Astrocyte of the cerebellum (primary cell): ENCODE results near the gene PGA5.

Experiments
- DNase-seq: peaks from one replicate; pipeline ENCODE4 v3.0.0-alpha.2; 2011; ENCODE audit warnings: low read depth
- H3K4me3 ChIP-seq: 2 replicates; pipeline ENCODE4 v1.5.1; 2011; ENCODE audit warnings: mild to moderate bottlenecking, low read depth, low read length, moderate library complexity
- in situ Hi-C: cut with HindIII; loops from 2 replicates; pipeline ENCODE4 v1.10.0; 2017; ENCODE audit warnings: low sequenced_read_pairs
- TF ChIP-seq, protein P1 (sequence below): IDR thresholded peaks from 2 replicates; pipeline ENCODE4 v1.5.1; 2012; ENCODE audit warnings: low read length, low read depth, moderate library complexity, mild to moderate bottlenecking; ENCODE audit errors: missing control alignments

PGA5 gene

DNA sequence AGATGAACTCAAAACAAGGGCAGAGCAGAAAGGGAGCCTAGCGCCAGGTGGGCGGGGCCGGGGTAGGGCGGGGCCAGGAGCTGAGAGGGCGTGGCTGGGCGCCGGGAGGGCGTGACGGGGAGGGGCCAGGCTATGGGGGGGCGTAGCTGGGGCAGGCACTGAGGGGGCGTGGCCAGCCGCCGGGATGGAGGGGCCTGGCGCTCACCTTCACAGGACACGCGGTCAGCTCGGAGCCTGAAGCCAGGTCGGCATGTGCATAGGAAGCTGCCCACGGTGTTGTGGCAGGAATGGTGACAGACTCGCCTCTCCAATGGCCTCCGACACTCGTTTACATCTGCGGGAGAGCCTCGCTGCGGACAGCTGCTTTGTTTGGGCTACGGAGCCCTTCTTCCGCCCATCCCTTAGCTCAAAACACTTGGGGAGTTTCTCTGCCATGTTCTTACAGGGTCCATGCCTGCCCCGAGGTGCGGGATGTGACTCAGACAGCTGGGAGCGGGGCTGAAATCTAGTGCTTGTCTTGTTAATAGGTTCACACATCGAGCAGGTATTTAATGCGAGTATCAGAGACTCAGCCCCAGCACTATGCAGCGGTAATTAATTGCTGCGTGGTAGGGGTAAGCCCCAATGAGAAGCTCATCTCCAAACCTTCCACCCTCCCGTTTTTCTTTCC is 40.7 kb downstream of the PGA5 start:
- H3K4me3 ChIP-seq, result no peak overlapping the region
- DNase-seq, result no peak
- in situ Hi-C loops, result no loop called here
- TF ChIP-seq, protein P1, sequence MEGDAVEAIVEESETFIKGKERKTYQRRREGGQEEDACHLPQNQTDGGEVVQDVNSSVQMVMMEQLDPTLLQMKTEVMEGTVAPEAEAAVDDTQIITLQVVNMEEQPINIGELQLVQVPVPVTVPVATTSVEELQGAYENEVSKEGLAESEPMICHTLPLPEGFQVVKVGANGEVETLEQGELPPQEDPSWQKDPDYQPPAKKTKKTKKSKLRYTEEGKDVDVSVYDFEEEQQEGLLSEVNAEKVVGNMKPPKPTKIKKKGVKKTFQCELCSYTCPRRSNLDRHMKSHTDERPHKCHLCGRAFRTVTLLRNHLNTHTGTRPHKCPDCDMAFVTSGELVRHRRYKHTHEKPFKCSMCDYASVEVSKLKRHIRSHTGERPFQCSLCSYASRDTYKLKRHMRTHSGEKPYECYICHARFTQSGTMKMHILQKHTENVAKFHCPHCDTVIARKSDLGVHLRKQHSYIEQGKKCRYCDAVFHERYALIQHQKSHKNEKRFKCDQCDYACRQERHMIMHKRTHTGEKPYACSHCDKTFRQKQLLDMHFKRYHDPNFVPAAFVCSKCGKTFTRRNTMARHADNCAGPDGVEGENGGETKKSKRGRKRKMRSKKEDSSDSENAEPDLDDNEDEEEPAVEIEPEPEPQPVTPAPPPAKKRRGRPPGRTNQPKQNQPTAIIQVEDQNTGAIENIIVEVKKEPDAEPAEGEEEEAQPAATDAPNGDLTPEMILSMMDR, result no peak

DNA sequence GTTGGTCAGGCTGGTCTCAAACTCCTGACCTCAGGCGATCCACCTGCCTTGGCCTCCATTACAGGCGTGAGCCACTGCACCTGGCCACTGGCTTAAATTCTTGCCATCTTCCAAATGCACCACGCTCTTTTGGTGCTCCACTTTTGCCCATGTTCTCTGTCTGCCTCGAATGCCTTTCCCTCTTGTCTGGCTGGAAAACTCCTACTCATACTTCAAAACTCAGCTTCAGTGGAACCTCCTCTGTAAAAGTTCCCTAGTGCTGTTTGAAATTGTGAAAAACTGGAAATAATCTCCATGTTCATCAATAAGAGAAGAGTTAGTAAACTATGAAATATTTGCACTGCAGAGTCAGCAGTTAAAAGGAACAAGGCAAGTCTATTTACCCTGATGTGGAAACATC is 42.6 kb downstream of the PGA5 start:
- H3K4me3 ChIP-seq, result no peak overlapping the region
- TF ChIP-seq, protein P1, result no peak
- no peak for DNase-seq
- in situ Hi-C loops, result no loop called here

DNA sequence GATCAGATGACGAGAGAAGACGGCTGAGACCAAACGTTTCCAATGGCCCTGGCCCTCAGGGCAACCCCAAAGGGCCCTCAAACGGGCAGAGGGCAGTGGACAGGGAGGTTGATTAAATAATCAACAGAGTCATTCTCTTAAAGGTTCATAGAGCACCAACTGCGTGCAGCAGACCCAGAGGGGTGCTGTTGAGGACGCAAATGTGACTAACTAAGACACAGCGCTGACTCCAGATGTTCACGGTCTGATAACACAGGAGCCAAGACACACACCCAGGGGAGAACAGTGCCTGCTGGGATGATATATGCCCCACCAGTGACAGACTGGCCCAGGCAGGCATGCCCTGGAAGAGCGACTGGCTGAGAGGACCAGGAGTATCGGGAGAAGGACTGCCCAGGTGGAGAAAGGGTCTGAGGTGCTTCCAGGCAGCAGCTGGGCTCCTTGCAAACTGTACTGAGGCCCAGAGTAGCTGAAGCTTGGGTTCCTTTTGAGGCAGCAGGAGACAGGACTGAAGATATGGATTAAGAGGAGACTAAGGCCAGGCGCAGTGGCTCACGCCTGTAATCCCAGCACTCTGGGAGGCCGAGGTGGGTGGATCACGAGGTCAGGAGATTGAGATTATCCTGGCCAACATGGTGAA is 46.5 kb downstream of the PGA5 start:
- H3K4me3 ChIP-seq, result no peak overlapping the region
- in situ Hi-C loops, result no loop called here
- DNase-seq, result no peak
- TF ChIP-seq, protein P1, result no peak

DNA sequence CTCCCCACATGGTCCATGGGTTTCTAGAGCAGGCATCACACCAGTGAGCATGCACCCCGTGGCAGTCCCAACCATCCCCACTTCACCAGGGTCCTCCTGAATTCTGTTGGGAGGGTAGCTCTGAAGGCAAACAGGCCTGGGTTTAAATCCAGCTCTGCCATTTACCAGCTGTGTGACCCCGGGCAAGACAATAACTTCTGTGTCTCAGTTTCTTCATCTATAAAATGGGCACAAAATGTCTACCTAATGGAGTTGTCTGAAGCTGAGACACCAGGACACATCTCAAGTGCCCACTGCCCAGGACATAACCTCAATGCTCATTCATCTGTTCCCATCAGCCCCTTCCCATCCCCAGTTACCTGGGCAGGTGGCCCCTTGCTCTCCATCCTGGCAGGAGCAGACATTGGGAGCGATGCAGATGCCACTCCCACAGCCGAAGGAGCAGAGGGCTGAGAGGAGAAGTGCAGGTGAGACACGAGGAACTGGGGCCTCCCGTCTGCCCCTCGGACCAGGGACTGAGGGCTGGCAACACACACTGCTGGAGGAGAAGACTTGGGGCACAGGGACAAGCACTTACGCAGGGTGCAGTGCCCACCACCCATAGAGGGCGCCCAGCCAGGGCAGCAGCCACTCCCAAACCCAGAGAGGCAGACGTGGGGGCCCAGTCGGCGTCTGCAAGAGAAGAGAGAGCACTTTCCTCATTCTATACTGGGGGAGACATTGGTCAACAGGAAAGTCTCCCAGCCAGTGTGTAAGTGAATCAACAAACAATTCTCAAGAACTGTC is 50.1 kb downstream of the PGA5 start:
- H3K4me3 ChIP-seq, result no peak overlapping the region
- in situ Hi-C loops, result no loop called here
- DNase-seq, result no peak
- TF ChIP-seq, protein P1, result peak; percentile 15

DNA sequence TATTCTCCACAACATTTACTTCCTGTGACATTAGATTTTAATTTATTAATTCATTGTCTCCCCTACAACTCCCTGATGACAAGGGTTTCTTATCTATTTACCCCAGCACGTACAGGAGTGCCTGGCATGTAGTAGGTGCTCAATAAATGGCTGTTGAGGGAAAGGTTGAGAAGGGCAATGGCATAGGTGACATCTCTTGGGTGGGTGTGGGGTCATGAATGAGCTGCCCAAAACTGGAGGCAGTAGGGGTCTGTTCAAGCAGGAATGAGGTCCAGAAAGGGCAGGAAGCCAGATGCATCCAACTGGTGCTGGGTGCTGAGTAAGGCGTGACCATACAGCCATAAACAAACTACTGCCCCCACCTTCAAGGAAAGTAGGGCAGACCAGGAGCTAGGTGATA is 51.4 kb downstream of the PGA5 start:
- DNase-seq, result no peak
- TF ChIP-seq, protein P1, result no peak
- no peak overlapping the region for H3K4me3 ChIP-seq
- in situ Hi-C loops, result no loop called here

DNA sequence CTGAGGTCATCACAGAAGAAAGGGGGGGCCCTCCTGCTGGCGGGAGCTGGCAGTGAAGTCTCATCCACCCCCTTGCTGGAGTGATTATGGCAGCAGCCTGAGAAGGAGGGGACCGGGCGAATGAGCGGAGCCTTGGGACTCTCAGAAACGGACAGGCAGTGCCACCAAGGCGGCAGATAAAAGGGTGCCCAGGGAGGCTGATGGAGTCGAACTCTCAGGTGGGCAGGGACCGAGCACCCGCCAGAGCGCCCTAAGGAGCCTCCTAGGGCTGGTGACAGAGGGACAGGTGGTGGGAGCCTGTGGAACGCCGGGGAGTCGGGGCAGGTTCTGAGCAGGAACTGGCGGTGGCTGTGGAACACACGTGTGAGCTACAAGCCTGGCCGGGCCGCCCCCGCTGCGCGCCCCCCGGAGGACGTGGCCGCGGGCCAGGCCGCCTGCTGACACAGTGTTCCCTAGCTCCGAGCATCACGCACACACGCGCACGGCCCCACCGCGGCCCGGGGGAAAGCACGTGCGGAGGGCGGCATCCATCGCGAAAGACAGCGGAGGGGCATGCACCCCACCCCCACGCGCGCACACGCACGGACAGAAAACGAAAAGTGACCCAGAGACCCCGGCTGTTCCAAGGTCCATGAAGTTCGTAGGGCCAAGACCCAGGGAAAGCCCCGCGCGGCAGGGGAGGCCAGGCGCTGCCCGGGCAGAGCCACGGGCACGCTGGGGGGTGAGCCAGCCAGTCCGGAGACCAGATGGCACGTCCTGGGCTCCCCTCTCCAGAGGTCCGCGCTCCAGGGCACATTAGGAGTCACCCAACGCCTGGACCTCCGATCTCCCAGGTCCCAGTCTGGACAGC is 53.1 kb downstream of the PGA5 start:
- in situ Hi-C loops, result no loop called here
- TF ChIP-seq, protein P1, result no peak
- peak overlapping the region; percentile 43 for H3K4me3 ChIP-seq
- DNase-seq, result no peak
